ENCODE measurements around the gene PPP1R1B.

The PPP1R1B gene

DNA sequence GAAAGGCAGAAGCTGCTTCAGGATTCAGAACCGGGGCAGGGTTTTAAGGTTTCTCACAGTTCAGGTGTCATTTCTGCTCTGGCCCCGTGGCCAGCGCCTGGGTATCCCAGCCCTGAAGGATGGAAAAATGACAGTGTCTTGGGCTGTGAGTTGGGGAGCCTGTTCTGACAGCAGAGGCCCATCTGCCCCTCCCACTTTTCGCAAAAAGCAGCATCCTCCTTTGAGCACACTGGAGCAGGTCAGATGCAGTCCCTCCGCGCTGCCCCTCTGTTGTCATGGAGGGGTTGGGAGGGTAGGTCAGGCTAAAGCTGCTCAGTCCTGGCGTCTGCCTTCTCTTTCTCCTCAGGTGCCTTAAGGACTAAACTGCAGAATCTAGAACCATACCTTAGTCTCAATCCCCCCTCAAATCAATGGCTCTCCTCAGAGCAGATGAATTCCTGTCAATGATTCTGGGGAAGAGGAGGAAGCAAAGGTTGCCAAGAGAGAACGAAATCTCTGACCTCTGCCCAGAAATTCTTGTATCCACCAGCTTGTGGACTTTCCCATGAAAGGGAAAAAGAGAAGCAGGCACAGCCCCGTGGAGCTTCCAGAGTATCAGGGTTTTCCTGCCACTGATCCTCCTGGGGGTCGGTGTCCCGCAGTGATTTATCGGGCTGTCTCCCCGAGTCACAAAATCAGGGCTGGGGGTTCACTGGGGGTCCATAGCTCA, 26.3 kb upstream of the PPP1R1B start:
- no peak for DNase-seq

- DNase-seq, result no peak
Measured at GRCh38 chr17:39600997-39601597, 25.7 kb upstream of the PPP1R1B start.

- DNase-seq, result peak in 2 of 58 donors; percentile 21 to 43
Measured at GRCh38 chr17:39601758-39602532, 24.8 kb upstream of the PPP1R1B start.

GRCh38 chr17:39602533-39603303, 24.0 kb upstream of the PPP1R1B start:
- no peak for DNase-seq

GRCh38 chr17:39603304-39604016, 23.3 kb upstream of the PPP1R1B start:
- DNase-seq, result no peak

DNA sequence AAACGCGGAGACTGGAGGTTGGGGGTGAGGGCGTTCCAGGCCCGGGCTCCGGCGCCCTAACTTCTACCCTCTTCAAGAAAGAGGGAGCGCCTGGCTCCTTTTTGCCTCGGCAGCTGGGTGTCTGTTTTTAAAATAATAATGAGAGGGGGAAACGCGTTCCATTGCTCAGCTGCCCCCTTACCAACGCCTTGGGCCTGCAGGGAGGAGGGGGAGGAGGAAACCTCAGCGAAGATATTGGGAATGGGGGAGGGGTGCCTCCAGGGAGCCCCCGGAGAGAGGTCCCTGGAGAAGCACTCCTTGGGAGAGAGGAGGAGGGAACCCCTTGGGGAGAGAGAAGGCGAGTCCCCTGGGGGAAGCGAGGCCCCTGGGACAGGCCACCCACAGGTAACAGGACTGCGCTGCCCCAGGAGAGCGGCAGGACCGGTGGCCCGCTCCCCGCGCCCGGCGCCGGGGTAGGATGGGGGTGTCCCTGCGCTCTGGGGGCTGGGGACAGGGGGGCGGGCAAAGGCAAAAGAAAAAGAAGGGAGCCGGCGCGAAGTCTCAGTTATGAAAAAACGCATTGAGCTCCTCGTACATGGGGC, 21.8 kb upstream of the PPP1R1B start:
- DNase-seq, result no peak

- no peak for DNase-seq
Measured at GRCh38 chr17:39605492-39606433, 21.0 kb upstream of the PPP1R1B start.

- DNase-seq, result no peak
Measured at GRCh38 chr17:39606434-39607056, 20.2 kb upstream of the PPP1R1B start.

GRCh38 chr17:39607057-39607850, 19.5 kb upstream of the PPP1R1B start:
- peak in 2 of 58 donors; percentile 22 to 26 for DNase-seq

DNA sequence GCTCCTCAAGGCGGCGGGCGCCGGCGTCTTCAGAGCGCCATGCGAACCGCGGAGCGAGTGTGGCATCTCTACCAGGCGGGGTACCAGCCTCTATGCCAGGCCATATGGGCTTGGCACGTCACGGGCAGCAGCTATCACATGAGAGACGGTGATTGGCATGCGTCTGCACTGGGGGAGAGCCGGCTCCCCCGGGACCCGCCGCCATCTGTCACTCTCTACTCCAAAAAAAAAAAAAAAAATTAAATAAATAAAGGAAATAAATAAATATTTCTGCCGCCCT, 19.0 kb upstream of the PPP1R1B start, which contains the start of gene NEUROD2:
Gene NEUROD2 (minus strand): TSS at position 70 of the 280 bp plus-strand sequence. CDS start 1,321 bp downstream, outside the sequence.
- peak in 20 of 58 donors; percentile 14 to 64 (median 36) for DNase-seq

- peak in 4 of 58 donors; percentile 18 to 60 (median 28) for DNase-seq
Measured at GRCh38 chr17:39608142-39608981, 18.4 kb upstream of the PPP1R1B start.

DNA sequence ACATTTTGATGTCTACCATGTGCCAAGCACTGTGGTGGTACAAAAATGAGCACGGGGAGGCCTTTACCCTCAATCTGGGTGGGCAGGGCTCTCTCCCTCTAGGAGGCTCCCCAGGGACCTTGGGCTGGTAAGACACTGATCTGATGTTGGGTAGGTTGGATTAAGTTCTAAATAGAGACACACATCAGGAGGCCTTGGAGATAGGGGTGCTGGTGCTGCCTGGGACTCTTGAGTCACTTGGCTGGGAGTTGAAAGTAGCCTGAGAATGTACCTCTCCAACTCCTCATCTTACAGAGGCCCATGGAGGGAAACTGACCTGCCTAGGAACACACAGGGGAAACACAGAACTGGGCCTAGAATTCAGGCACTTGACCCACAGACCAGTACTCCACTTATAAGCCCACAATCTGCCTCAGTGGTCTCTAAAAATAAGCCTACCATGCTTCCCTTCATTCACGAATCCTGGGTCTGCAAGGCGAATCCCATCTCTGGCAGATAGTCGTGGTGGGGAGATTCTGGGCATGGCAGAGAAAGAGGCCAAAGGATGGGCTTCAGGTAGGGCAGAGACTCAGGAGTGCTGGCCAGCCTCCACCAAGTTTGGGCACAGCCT, 17.2 kb upstream of the PPP1R1B start:
- DNase-seq, result no peak

DNA sequence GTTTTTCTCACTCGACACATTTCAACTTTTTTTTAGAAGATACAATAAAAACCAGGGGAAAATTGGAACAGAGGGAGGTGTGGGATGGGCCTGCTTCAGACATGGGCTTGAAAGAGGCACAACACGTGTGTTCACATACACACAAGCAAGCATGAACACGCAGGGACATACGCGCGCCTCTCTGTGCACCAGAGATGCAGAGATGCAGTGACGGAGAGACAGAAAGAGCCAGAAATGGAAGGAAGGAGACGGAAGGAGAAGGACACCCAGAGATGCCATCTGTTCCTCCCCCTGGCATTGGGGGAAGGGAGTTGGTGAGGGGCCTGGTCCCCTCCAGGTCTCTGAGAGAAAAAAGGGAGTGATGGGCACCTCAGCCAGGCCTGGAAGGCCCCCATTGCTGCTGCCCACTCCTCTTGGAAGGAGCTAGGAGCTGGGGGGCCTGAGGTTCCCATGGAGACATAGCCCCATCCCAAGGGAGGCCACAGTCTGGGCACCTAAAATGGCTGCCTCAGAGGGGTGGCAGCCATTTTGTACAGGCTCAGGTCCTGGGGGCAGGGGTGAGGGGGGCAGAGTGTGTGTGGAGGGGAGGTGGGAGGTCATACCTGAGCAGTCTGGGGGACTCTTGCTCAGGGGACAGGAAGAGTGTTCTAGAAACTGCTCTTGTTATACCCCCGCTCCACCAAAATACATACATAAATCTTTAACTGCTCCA, 15.2 kb upstream of the PPP1R1B start:
- DNase-seq, result no peak

DNA sequence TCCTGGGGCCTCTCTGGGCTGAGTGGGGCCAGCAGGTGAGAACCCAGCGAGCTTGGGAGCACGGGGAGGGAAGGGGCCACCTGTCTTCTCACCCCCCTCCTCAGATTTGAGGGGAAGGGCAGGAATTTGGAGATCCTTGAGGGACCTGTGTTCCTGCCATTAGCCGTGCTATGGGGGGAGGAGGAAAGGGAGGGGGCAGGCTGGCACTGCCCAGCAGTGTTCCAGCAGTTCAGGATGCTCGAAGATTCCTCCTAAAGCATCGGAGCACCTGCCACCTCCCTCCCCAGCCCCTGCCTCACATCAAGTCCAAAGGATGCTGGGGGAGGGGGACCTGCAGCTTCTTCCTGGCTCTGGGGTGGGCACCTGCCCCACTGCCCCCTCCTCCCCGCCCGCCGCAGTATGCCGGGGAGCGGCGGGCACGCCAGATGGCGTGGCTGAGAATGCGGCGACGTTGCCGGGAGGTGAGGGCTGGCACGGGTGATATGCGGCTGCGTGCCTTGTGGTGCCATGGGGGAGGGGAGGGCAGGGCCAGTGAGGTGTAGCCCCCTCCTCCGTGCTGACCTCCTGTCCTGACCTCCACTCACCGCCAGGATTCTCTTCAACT, 14.4 kb upstream of the PPP1R1B start:
- DNase-seq, result no peak

DNA sequence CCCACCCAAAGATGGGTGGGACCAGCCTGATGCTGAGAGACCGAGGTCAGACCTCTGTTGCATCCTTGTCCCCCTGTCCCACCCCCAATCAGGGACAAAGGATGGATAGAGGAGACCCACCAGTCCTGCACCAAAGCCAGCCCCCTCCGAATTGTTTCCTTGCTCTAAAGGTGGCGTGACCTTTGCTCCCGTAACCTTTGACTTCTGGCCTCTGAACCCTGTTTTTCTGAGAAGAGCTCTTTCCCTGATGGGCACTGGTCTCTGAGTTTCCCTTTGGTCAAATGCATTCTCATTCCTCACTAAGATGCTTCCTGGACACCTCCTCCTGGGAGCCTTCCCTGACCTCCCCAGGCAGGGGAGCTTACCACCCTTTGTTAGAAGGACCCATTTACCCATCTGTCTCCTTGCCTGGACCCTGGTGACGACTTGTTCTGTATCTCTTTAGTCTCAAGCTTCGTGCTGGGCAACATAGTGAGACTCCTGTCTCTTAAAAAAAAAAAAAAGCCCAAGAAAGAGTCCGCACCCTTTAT, 13.8 kb upstream of the PPP1R1B start:
- no peak for DNase-seq

All from anterior cingulate cortex (tissue), 58 donors.